Stomach smooth muscle (tissue), 2 donors: Measurements from ENCODE around the gene SRSF10.
"Not testable (repeated sequence)": the region's sequence is repeated elsewhere in the genome, so short reads cannot be mapped to it uniquely, and the experiment has no call there.

Source experiments
- H3K27ac ChIP-seq: one replicate; pipeline ENCODE4 v1.7.0; 2013; ENCODE audit warnings: mild to moderate bottlenecking, low read length, inconsistent platforms
- H3K27me3 ChIP-seq, 2 donors: one replicate each; pipeline ENCODE4 v1.7.0; 2013; ENCODE audit warnings: low read length in 2 of 2; ENCODE audit not compliant: insufficient read depth in 2 of 2, control insufficient read depth in 1 of 2
- H3K36me3 ChIP-seq, 2 donors: one replicate each; pipeline ENCODE4 v1.7.0; 2013; ENCODE audit warnings: low read length in 2 of 2; ENCODE audit not compliant: control insufficient read depth in 2 of 2, insufficient read depth in 2 of 2
- H3K4me1 ChIP-seq: one replicate; pipeline ENCODE4 v1.7.0; 2013; ENCODE audit warnings: low read length; ENCODE audit not compliant: control insufficient read depth, insufficient read depth
- H3K4me3 ChIP-seq, 2 donors: one replicate each; pipeline ENCODE4 v1.7.0; 2013; ENCODE audit warnings: low read length in 2 of 2
- H3K9ac ChIP-seq, 2 donors: one replicate each; pipeline ENCODE4 v1.7.0; 2013; ENCODE audit warnings: low read length in 2 of 2, mild to moderate bottlenecking in 1 of 2
- H3K9me3 ChIP-seq, 2 donors: one replicate each; pipeline ENCODE4 v1.7.0; 2013; ENCODE audit warnings: low read length in 2 of 2; ENCODE audit not compliant: control insufficient read depth in 2 of 2
- donor health status: healthy.
- donor health status: Pancreatic carcinoma.

Gene SRSF10

GRCh38 chr1:23967871-23968270 lies 12.3 kb downstream of the SRSF10 start:
- Histone ChIP-seq H3K27ac (no peak overlapping the region), H3K4me3 (no peak overlapping the region), H3K9ac (no peak overlapping the region), H3K9me3 (no peaks in the 10 kb centered on the region), H3K27me3 (no peaks in the 10 kb centered on the region), H3K4me1 (no peaks in the 10 kb centered on the region), H3K36me3 (peaks cover 0 to 31% of the 10 kb centered on the region in 2 donors)

- Histone ChIP-seq H3K27me3 (no peaks in the 10 kb centered on the region), H3K9me3 (no peaks in the 10 kb centered on the region), H3K4me1 (no peaks in the 10 kb centered on the region), H3K27ac (no peak overlapping the region), H3K9ac (no peak overlapping the region), H3K4me3 (no peak overlapping the region), H3K36me3 (peaks cover 0 to 31% of the 10 kb centered on the region in 2 donors)
Measured at GRCh38 chr1:23966973-23967493, 13.1 kb downstream of the SRSF10 start.

- no peak overlapping the region for H3K27ac ChIP-seq
- no peaks in the 10 kb centered on the region for H3K27me3 ChIP-seq
- H3K4me3 ChIP-seq = no peak overlapping the region
- no peak overlapping the region for H3K9ac ChIP-seq
- H3K4me1 ChIP-seq = no peaks in the 10 kb centered on the region
- peaks cover 0 to 22% of the 10 kb centered on the region in 2 donors for H3K36me3 ChIP-seq
- H3K9me3 ChIP-seq = no peaks in the 10 kb centered on the region
Measured at GRCh38 chr1:23964790-23965740, 15.1 kb downstream of the SRSF10 start.

- H3K36me3 ChIP-seq = peaks cover 0 to 17% of the 10 kb centered on the region in 2 donors
- no peaks in the 10 kb centered on the region for H3K9me3 ChIP-seq
- H3K27me3 ChIP-seq = no peaks in the 10 kb centered on the region
- H3K4me1 ChIP-seq = no peaks in the 10 kb centered on the region
- no peak overlapping the region for H3K27ac ChIP-seq
- no peak overlapping the region for H3K4me3 ChIP-seq
- H3K9ac ChIP-seq = no peak overlapping the region
Measured at GRCh38 chr1:23964235-23964668, 15.9 kb downstream of the SRSF10 start.

- H3K9ac ChIP-seq = no peak overlapping the region
- H3K4me1 ChIP-seq = peaks cover 5% of the 10 kb centered on the region
- no peak overlapping the region for H3K4me3 ChIP-seq
- H3K27me3 ChIP-seq = no peaks in the 10 kb centered on the region
- no peak overlapping the region for H3K27ac ChIP-seq
- H3K9me3 ChIP-seq = no peaks in the 10 kb centered on the region
- peaks cover 0 to 15% of the 10 kb centered on the region in 2 donors for H3K36me3 ChIP-seq
Measured at GRCh38 chr1:23963617-23964234, 16.4 kb downstream of the SRSF10 start.

GRCh38 chr1:23960291-23961020 lies 19.7 kb downstream of the SRSF10 start:
- peaks cover 0 to 4% of the 10 kb centered on the region in 2 donors for H3K36me3 ChIP-seq
- H3K9ac ChIP-seq = peak overlapping the region; percentile 98 to 99
- H3K9me3 ChIP-seq = no peaks in the 10 kb centered on the region
- H3K4me1 ChIP-seq = peaks cover 10% of the 10 kb centered on the region
- H3K27ac ChIP-seq = peak overlapping the region; percentile 96
- H3K27me3 ChIP-seq = no peaks in the 10 kb centered on the region
- H3K4me3 ChIP-seq = peak overlapping the region; percentile 86 to 99

GRCh38 chr1:23959461-23960290 lies 20.5 kb downstream of the SRSF10 start, which contains the start of gene PNRC2:
Gene PNRC2, plus strand, starts transcription at chr1:23959828. Its CDS starts 1,630 bp downstream, at chr1:23961458.
- Histone ChIP-seq H3K36me3 (no peaks in the 10 kb centered on the region), H3K27me3 (no peaks in the 10 kb centered on the region), H3K4me1 (peaks cover 10% of the 10 kb centered on the region), H3K9me3 (no peaks in the 10 kb centered on the region), H3K27ac (peak within 1 kb of the TSS; percentile 96), H3K9ac (peak within 1 kb of the TSS; percentile 98 to 99), H3K4me3 (peak within 1 kb of the TSS; percentile 86 to 99)

GRCh38 chr1:23958810-23959460 lies 21.2 kb downstream of the SRSF10 start:
- Histone ChIP-seq H3K4me3 (peak overlapping the region; percentile 86), H3K4me1 (peaks cover 10% of the 10 kb centered on the region), H3K27me3 (no peaks in the 10 kb centered on the region), H3K9ac (peak overlapping the region; percentile 83 to 99), H3K9me3 (no peaks in the 10 kb centered on the region), H3K36me3 (no peaks in the 10 kb centered on the region), H3K27ac (peak overlapping the region; percentile 96)

- H3K9me3 ChIP-seq, H3K36me3 ChIP-seq, H3K27me3 ChIP-seq: not testable (repeated sequence)
- H3K9ac ChIP-seq = peak overlapping the region; percentile 83 to 99
- H3K27ac ChIP-seq = peak overlapping the region; percentile 96
- H3K4me1 ChIP-seq = peaks cover 10% of the 10 kb centered on the region
- peak overlapping the region; percentile 86 for H3K4me3 ChIP-seq
Measured at GRCh38 chr1:23958040-23958809, 21.9 kb downstream of the SRSF10 start.
